ENCODE results near the gene BAZ1B. TPM values are rescaled to one million over a fixed set of nuclear protein-coding genes. Genes with fewer than 3 reads are reported as not detected.

The BAZ1B gene
- total RNA-seq, 2 experiments from 2014 or later = 77.8 to 117 TPM

DNA sequence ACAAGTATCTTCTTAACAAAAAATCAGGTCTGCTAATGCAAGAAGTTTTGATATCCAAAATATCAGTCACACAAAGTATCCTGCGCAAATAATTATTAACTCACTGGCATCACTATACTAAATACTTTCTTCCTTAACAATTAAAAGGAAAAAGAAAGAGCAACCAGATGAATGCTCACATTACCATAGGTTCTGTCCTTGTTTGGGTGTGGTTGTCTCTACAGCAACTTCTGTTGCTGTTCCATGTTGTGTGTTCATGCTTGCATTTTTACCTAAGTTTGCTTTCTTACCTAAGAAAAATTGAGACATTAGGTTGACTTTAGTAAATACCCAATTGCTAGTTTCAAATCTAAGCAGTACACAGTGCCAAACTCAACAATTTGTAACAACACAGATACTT, 56.0 kb downstream of the BAZ1B start:
- POLR2A ChIA-PET = interaction anchor here (0.9 kb wide), 1 partner anchor 11 kb away, joined by 3 read pairs; no protein-coding TSS in a partner anchor
- H3K79me2 ChIP-seq (ENCODE audit: insufficient read depth, low read depth, low read length) = peaks cover 20% of the 10 kb centered on the region; the same call in 1 of the 2 replicates
- CTCF ChIA-PET (ENCODE audit: unreplicated experiment) = no interaction called here
- H3K27ac ChIP-seq (ENCODE audit: low read depth, low read length, poor library complexity, severe bottlenecking) = no peak overlapping the region
- H3K36me3 ChIP-seq (ENCODE audit: insufficient read depth, low read length) = peaks cover 100% of the 10 kb centered on the region
- H3K9me3 ChIP-seq (ENCODE audit: low read length) = no peaks in the 10 kb centered on the region
- TF ChIP-seq CTCF (conservative IDR thresholded peaks at IDR 0.05; ENCODE audit: low read length) = no peak
- no peak for DNase-seq (ENCODE audit: low spot score)
- no TSS peak for BruUV-seq (replicated peaks)
- no peaks in the 10 kb centered on the region; the same call in 1 of the 2 replicates for H4K20me1 ChIP-seq (ENCODE audit: insufficient read depth, low read length)
- H2AFZ ChIP-seq (ENCODE audit: low read length) = no peak overlapping the region
- H3K4me3 ChIP-seq (ENCODE audit: low read depth, low read length, poor library complexity, severe bottlenecking) = no peak overlapping the region
- no peaks in the 10 kb centered on the region for H3K9me2 ChIP-seq (ENCODE audit: insufficient read depth, low read length)
- H3K4me2 ChIP-seq (ENCODE audit: low read length) = no peak overlapping the region
- intact Hi-C loops (cut with micrococcal nuclease; ENCODE audit: unreplicated experiment) = no loop called here
- no peaks in the 10 kb centered on the region for H3K4me1 ChIP-seq (ENCODE audit: insufficient read depth, low read length, poor library complexity, severe bottlenecking)

GRCh38 chr7:73463966-73464365, 58.1 kb downstream of the BAZ1B start:
- ChIA-PET CTCF (ENCODE audit: unreplicated experiment) (no interaction called here), POLR2A (no interaction called here)
- intact Hi-C loops (cut with micrococcal nuclease; ENCODE audit: unreplicated experiment) = no loop called here
- Histone ChIP-seq H3K79me2 (ENCODE audit: insufficient read depth, low read depth, low read length) (peaks cover 15% of the 10 kb centered on the region; the same call in 1 of the 2 replicates), H3K9me2 (ENCODE audit: insufficient read depth, low read length) (no peaks in the 10 kb centered on the region), H3K36me3 (ENCODE audit: insufficient read depth, low read length) (peaks cover 100% of the 10 kb centered on the region), H3K4me2 (ENCODE audit: low read length) (no peak overlapping the region), H4K20me1 (ENCODE audit: insufficient read depth, low read length) (no peaks in the 10 kb centered on the region; the same call in 1 of the 2 replicates), H3K27ac (ENCODE audit: low read depth, low read length, poor library complexity, severe bottlenecking) (no peak overlapping the region), H3K4me3 (ENCODE audit: low read depth, low read length, poor library complexity, severe bottlenecking) (no peak overlapping the region), H3K4me1 (ENCODE audit: insufficient read depth, low read length, poor library complexity, severe bottlenecking) (no peaks in the 10 kb centered on the region), H2AFZ (ENCODE audit: low read length) (no peak overlapping the region), H3K9me3 (ENCODE audit: low read length) (no peaks in the 10 kb centered on the region)
- no TSS peak for BruUV-seq (replicated peaks)
- TF ChIP-seq CTCF (conservative IDR thresholded peaks at IDR 0.05; ENCODE audit: low read length) (no peak), EZH2phosphoT487 (IDR thresholded peaks at IDR 0.05; ENCODE audit: borderline replicate concordance, low read depth, low read length) (no peak)
- no peak for DNase-seq (ENCODE audit: low spot score)

DNA sequence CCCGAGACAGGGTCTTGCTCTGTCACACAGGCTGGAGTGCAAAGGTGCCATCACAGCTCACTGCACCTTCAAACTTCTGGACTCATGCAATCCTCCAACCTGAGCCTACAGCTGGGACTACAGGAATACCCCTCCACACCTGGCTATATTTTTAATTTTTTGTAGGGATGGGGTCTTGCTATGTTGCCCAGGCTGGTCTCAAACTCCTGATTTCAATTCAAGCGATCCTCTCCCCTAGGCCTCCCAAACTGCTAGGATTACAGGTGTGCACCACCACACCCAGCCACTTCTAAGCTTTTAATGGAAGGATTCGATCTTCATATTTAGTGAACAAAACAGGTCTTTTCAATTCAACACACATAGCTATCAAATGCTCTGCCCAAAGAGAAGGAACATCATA, 58.8 kb downstream of the BAZ1B start:
- DNase-seq (ENCODE audit: low spot score) = no peak
- H3K4me1 ChIP-seq (ENCODE audit: insufficient read depth, low read length, poor library complexity, severe bottlenecking) = no peaks in the 10 kb centered on the region
- H3K9me2 ChIP-seq (ENCODE audit: insufficient read depth, low read length) = no peaks in the 10 kb centered on the region
- no peaks in the 10 kb centered on the region for H3K9me3 ChIP-seq (ENCODE audit: low read length)
- H3K36me3 ChIP-seq (ENCODE audit: insufficient read depth, low read length) = peaks cover 100% of the 10 kb centered on the region
- H3K27ac ChIP-seq (ENCODE audit: low read depth, low read length, poor library complexity, severe bottlenecking) = no peak overlapping the region
- ChIA-PET CTCF (ENCODE audit: unreplicated experiment) (no interaction called here), POLR2A (interaction anchor here (0.5 kb wide), 1 partner anchor 654 kb away, joined by 5 read pairs; no protein-coding TSS in a partner anchor)
- intact Hi-C loops (cut with micrococcal nuclease; ENCODE audit: unreplicated experiment) = no loop called here
- no peak for TF ChIP-seq EZH2phosphoT487 (IDR thresholded peaks at IDR 0.05; ENCODE audit: borderline replicate concordance, low read depth, low read length)
- TF ChIP-seq CTCF (conservative IDR thresholded peaks at IDR 0.05; ENCODE audit: low read length) = no peak
- H3K4me2 ChIP-seq (ENCODE audit: low read length) = no peak overlapping the region
- no peak overlapping the region for H2AFZ ChIP-seq (ENCODE audit: low read length)
- peaks cover 18% of the 10 kb centered on the region; the same call in 1 of the 2 replicates for H3K79me2 ChIP-seq (ENCODE audit: insufficient read depth, low read depth, low read length)
- H4K20me1 ChIP-seq (ENCODE audit: insufficient read depth, low read length) = no peaks in the 10 kb centered on the region; the same call in 1 of the 2 replicates
- BruUV-seq (replicated peaks) = no TSS peak
- H3K4me3 ChIP-seq (ENCODE audit: low read depth, low read length, poor library complexity, severe bottlenecking) = no peak overlapping the region

Data from OCI-LY7 (cell line).